Measurements from ENCODE around the gene MARVELD2. TPM values are rescaled to one million over a fixed set of nuclear protein-coding genes. Genes with fewer than 3 reads are reported as not detected.
"Not testable (repeated sequence)": the region's sequence is repeated elsewhere in the genome, so short reads cannot be mapped to it uniquely, and the experiment has no call there.

The MARVELD2 gene
- total RNA-seq, 2 experiments from 2014 or later, result 0.31 to 0.40 TPM

- peak overlapping the region; percentile 54 for H3K4me3 Mint-ChIP-seq
- intact Hi-C loops (cut with micrococcal nuclease), result loop anchor here (10.0 kb wide), 1 partner anchor 79 kb away; the partner anchor contains the start of gene OCLN
- H3K27me3 Mint-ChIP-seq, result no peaks in the 10 kb centered on the region
- H3K27ac Mint-ChIP-seq, result no peak overlapping the region
- ChIA-PET CTCF (no interaction called here), POLR2A (no interaction called here)
- no peaks in the 10 kb centered on the region for H3K9me3 Mint-ChIP-seq
- peaks cover 9% of the 10 kb centered on the region for H3K36me3 Mint-ChIP-seq
- H3K4me1 Mint-ChIP-seq (ENCODE audit: low read depth), result peaks cover 2% of the 10 kb centered on the region
- DNase-seq, result no peak
Observed at GRCh38 chr5:69415584-69415958, 655 bp downstream of the MARVELD2 start.

- Mint-ChIP-seq H3K9me3 (no peaks in the 10 kb centered on the region), H3K27ac (no peak overlapping the region), H3K4me3 (peak overlapping the region; percentile 21), H3K36me3 (peaks cover 9% of the 10 kb centered on the region), H3K4me1 (ENCODE audit: low read depth) (peaks cover 2% of the 10 kb centered on the region), H3K27me3 (no peaks in the 10 kb centered on the region)
- POLR2A ChIA-PET, result no interaction called here
- intact Hi-C loops (cut with micrococcal nuclease), result loop anchor here (10.0 kb wide), 1 partner anchor 79 kb away; the partner anchor contains the start of gene OCLN
- DNase-seq, result no peak
- CTCF ChIA-PET, result no interaction called here
Observed at GRCh38 chr5:69416180-69416579, 1.3 kb downstream of the MARVELD2 start.

- H3K27ac Mint-ChIP-seq, result no peak overlapping the region
- no peaks in the 10 kb centered on the region for H3K9me3 Mint-ChIP-seq
- H3K27me3 Mint-ChIP-seq, result no peaks in the 10 kb centered on the region
- H3K4me1 Mint-ChIP-seq (ENCODE audit: low read depth), result peaks cover 2% of the 10 kb centered on the region
- no peak for DNase-seq
- no peak overlapping the region for H3K4me3 Mint-ChIP-seq
- peaks cover 5% of the 10 kb centered on the region for H3K36me3 Mint-ChIP-seq
- intact Hi-C loops (cut with micrococcal nuclease), result loop anchor here (10.0 kb wide), 1 partner anchor 78 kb away; the partner anchor contains the start of gene OCLN
- CTCF ChIA-PET, result no interaction called here
- POLR2A ChIA-PET, result no interaction called here
Observed at GRCh38 chr5:69416699-69417098, 1.8 kb downstream of the MARVELD2 start.

GRCh38 chr5:69418554-69418953, 3.6 kb downstream of the MARVELD2 start:
- Mint-ChIP-seq H3K4me3 (no peak overlapping the region), H3K4me1 (ENCODE audit: low read depth) (peaks cover 2% of the 10 kb centered on the region), H3K36me3 (peaks cover 4% of the 10 kb centered on the region), H3K27me3 (no peaks in the 10 kb centered on the region), H3K27ac (no peak overlapping the region), H3K9me3 (no peaks in the 10 kb centered on the region)
- DNase-seq, result no peak
- ChIA-PET CTCF (no interaction called here), POLR2A (no interaction called here)
- intact Hi-C loops (cut with micrococcal nuclease), result loop anchor here (10.0 kb wide), 1 partner anchor 76 kb away; the partner anchor contains the start of gene OCLN

- POLR2A ChIA-PET, result no interaction called here
- CTCF ChIA-PET, result no interaction called here
- intact Hi-C loops (cut with micrococcal nuclease), result no loop called here
- no peaks in the 10 kb centered on the region for H3K9me3 Mint-ChIP-seq
- no peak for DNase-seq
- no peaks in the 10 kb centered on the region for H3K36me3 Mint-ChIP-seq
- H3K4me1 Mint-ChIP-seq (ENCODE audit: low read depth), result no peaks in the 10 kb centered on the region
- no peak overlapping the region for H3K4me3 Mint-ChIP-seq
- H3K27me3 Mint-ChIP-seq, result no peaks in the 10 kb centered on the region
- H3K27ac Mint-ChIP-seq, result peak overlapping the region; percentile 23
Observed at GRCh38 chr5:69431424-69432303, 16.7 kb downstream of the MARVELD2 start.

DNA sequence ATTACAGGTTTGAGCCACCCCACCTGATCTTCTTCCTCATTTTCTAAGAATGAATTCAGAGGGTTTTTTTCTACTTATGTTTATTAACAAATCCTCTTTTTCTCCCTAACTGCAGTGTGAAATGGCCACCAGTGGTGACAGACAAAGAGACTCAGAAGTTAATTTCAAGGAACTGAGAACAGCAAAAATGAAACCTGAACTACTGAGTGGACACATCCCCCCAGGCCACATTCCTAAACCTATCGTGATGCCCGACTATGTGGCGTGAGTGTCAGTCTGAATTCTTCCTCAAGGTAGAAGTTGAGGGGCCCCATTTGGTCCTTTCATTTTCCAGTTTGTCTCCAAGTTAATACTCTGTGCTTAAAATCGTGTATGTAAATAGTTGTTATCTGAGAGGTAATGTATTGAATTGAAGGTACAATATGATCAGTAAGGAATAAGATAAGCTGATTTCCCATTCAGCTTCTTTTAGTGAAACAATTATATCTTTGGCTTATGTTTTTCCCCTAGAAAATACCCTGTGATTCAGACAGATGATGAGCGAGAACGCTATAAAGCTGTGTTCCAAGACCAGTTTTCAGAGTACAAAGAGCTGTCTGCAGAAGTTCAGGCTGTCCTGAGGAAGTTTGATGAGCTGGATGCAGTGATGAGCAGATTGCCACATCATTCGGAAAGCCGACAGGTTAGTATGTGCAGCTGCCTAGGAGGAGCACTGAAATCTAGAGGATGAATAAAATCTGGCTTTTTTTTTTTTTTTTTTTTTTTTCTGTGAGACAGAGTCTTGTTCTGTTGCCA, 17.7 kb downstream of the MARVELD2 start:
- peak; percentile 26 for DNase-seq
- H3K27me3 Mint-ChIP-seq, result no peaks in the 10 kb centered on the region
- ChIA-PET POLR2A (no interaction called here), CTCF (no interaction called here)
- no peaks in the 10 kb centered on the region for H3K9me3 Mint-ChIP-seq
- H3K36me3 Mint-ChIP-seq, result no peaks in the 10 kb centered on the region
- H3K4me3 Mint-ChIP-seq, result no peak overlapping the region
- intact Hi-C loops (cut with micrococcal nuclease), result no loop called here
- H3K27ac Mint-ChIP-seq, result no peak overlapping the region
- no peaks in the 10 kb centered on the region for H3K4me1 Mint-ChIP-seq (ENCODE audit: low read depth)

DNA sequence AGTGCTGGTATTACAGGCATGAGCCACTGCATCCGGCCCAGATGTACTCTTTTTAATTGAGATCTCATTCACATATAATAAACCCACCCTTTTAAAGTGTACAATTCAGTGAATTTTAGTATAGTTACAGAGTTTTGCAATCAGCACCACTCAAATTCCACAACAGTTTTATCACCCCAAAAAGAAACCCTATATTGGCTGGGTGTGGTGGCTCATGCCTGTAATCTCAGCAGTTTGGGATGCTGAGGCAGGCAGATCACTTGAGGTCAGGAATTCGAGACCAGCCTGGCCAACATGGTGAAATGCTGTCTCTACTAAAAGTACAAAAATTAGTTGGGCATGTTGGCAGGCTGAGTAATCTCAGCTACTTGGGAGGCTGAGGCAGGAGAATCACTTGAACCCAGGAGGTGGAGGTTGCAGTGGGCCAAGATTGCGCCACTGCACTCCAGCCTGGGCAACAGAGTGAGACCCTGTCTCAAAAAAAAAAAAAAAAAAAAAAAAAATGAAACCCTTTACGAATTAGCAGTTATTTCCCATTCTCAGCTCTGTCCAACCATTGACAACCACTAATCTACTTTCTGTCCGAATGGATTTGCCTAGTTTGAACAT, 20.5 kb downstream of the MARVELD2 start:
- DNase-seq; H3K27ac Mint-ChIP-seq; intact Hi-C loops (cut with micrococcal nuclease); H3K4me3 Mint-ChIP-seq; H3K4me1 Mint-ChIP-seq (ENCODE audit: low read depth); H3K9me3 Mint-ChIP-seq; H3K27me3 Mint-ChIP-seq; H3K36me3 Mint-ChIP-seq; POLR2A ChIA-PET; CTCF ChIA-PET: not testable (repeated sequence)

DNA sequence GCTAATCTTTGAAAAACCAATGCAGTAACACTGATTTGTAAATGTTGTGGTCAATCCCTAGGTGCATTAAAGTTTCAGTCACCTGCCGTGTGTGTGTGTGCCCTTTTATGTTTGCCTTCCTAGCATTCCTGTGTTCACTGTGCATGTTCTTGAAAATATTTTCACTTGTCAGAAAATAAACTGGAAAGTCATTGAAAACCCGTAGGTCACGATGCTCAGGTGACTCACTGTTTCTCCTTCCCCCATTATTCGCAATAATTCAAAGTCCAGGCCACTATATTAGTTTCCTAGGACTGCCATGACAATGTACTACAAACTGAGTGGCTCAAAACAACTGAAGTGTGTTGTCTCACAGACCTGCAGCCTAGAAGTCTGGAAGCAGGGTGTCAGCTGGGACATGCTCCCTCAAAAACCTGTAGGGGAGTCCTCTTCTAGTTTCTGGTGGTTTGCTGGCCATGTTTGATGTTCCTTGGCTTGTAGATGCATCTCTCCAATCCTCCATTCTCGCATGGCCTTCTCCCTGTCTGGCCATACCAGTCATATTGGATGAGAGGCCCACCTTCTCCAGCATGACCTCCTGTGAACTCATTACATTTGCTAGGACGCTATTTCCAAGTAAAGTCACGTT, 29.3 kb downstream of the MARVELD2 start:
- Mint-ChIP-seq H3K36me3 (no peaks in the 10 kb centered on the region), H3K27me3 (no peaks in the 10 kb centered on the region), H3K9me3 (no peaks in the 10 kb centered on the region), H3K4me1 (ENCODE audit: low read depth) (no peaks in the 10 kb centered on the region), H3K27ac (no peak overlapping the region), H3K4me3 (no peak overlapping the region)
- ChIA-PET POLR2A (no interaction called here), CTCF (no interaction called here)
- DNase-seq, result no peak
- intact Hi-C loops (cut with micrococcal nuclease), result no loop called here

- Mint-ChIP-seq H3K9me3 (no peaks in the 10 kb centered on the region), H3K4me3 (no peak overlapping the region), H3K27me3 (peaks cover 1% of the 10 kb centered on the region), H3K27ac (no peak overlapping the region), H3K36me3 (no peaks in the 10 kb centered on the region), H3K4me1 (ENCODE audit: low read depth) (no peaks in the 10 kb centered on the region)
- ChIA-PET CTCF (no interaction called here), POLR2A (no interaction called here)
- DNase-seq, result no peak
- intact Hi-C loops (cut with micrococcal nuclease), result no loop called here
Observed at GRCh38 chr5:69449511-69449910, 34.6 kb downstream of the MARVELD2 start.

DNA sequence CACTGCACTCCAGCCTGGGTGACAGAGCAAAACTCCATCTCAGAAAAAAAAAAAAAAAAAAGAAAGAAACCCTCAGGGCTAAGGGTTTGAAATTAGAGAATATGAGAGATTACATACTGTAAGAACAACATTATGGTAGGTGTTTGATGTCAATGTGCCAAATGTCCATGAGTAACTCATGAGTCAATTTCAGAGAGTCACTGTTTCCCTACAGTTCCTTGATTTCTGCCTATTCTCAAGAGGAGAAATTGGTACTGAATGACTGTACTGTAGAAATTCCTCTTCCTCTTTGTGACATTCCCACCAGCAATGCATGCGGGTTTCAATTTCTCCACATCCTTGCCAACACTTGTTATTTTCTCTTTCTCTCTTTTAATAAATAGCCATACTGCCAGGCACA, 35.2 kb downstream of the MARVELD2 start:
- no peaks in the 10 kb centered on the region for H3K36me3 Mint-ChIP-seq
- H3K27ac Mint-ChIP-seq, result no peak overlapping the region
- no peaks in the 10 kb centered on the region for H3K4me1 Mint-ChIP-seq (ENCODE audit: low read depth)
- H3K4me3 Mint-ChIP-seq, result no peak overlapping the region
- ChIA-PET CTCF (no interaction called here), POLR2A (no interaction called here)
- H3K27me3 Mint-ChIP-seq, result peaks cover 1% of the 10 kb centered on the region
- DNase-seq, result no peak
- no peaks in the 10 kb centered on the region for H3K9me3 Mint-ChIP-seq
- intact Hi-C loops (cut with micrococcal nuclease), result no loop called here

GRCh38 chr5:69450527-69450926, 35.6 kb downstream of the MARVELD2 start:
- POLR2A ChIA-PET; H3K4me3 Mint-ChIP-seq; intact Hi-C loops (cut with micrococcal nuclease); H3K4me1 Mint-ChIP-seq (ENCODE audit: low read depth); H3K36me3 Mint-ChIP-seq; H3K27ac Mint-ChIP-seq; DNase-seq; H3K27me3 Mint-ChIP-seq; H3K9me3 Mint-ChIP-seq; CTCF ChIA-PET: not testable (repeated sequence)

- ChIA-PET CTCF (no interaction called here), POLR2A (no interaction called here)
- Mint-ChIP-seq H3K27me3 (peaks cover 1% of the 10 kb centered on the region), H3K9me3 (peaks cover 3% of the 10 kb centered on the region), H3K4me3 (no peak overlapping the region), H3K4me1 (ENCODE audit: low read depth) (no peaks in the 10 kb centered on the region), H3K27ac (no peak overlapping the region), H3K36me3 (no peaks in the 10 kb centered on the region)
- intact Hi-C loops (cut with micrococcal nuclease), result no loop called here
- no peak for DNase-seq
Observed at GRCh38 chr5:69451941-69452647, 37.2 kb downstream of the MARVELD2 start.

Measured in activated CD4-positive, alpha-beta memory T cell treated with anti-CD3 and anti-CD28 coated beads for 36 hours (primary cell).